ENCODE results near the gene RAET1L. TPM values are rescaled to one million over a fixed set of nuclear protein-coding genes. Genes with fewer than 3 reads are reported as not detected.

The RAET1L gene
- total and polyA plus RNA-seq, 4 donors = not detected

DNA sequence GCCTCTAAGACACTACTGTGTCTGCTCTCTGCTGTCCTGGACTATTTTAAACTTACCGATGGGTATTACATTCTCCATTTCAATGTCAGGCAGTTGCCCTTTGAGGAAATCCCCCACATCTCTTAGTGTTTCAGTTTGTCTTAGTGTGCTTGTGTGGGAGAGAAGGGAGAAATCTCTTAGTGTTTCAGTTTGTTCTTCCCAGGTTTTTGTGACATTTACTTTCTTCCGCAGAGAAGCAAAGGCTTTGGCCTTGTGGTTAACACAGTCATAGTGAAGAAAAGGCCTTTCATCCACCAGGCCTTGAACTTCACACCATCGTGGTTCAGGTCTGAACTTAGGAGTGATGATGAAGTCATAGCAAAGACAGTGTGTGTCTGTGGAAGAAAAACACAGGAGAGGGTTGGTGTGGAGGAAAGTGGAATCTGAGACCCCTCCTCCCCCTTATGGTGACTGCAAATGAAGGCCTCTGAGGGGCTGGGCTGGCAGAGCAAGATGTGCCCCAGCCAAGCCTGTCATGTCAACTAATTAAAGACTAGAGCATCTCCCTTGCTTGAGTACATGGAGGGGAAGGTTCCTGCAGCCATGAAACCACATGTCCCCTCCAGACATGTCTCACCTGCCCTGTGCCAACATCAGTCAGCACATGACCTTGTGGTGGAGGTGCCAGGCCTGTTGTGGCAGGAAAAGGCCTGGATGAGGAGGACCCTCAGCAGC lies 23.9 kb downstream of the RAET1L start:
- no peak overlapping the region for H3K9ac ChIP-seq (ENCODE audit: low read depth in 1 of 2, low read length in 2 of 2)
- 79% methylated on average over 3 of the region's 3 CpGs for WGBS
- no peak overlapping the region for H3K27ac ChIP-seq (ENCODE audit: low read depth in 1 of 2, low read length in 2 of 2)
- no peaks in the 10 kb centered on the region for H3K27me3 ChIP-seq (ENCODE audit: control insufficient read depth in 4 of 4, insufficient read depth in 4 of 4, low read length in 3 of 4)
- H3K4me3 ChIP-seq (ENCODE audit: low read depth in 1 of 3, low read length in 3 of 3) = no peak overlapping the region
- TF ChIP-seq RAD21 (IDR thresholded peaks at IDR 0.05) (no peak), GABPA (IDR thresholded peaks at IDR 0.05 in 1 of 2, conservative IDR thresholded peaks at IDR 0.05 in 1 of 2) (no peak), HNF4G (IDR thresholded peaks at IDR 0.05) (no peak), TAF1 (conservative IDR thresholded peaks at IDR 0.05) (no peak), RXRA (IDR thresholded peaks at IDR 0.05) (no peak), SP1 (IDR thresholded peaks at IDR 0.05) (no peak), FOXA1 (IDR thresholded peaks at IDR 0.05) (no peak), EGR1 (IDR thresholded peaks at IDR 0.05; ENCODE audit: low read depth in 2 of 2) (no peak), JUND (IDR thresholded peaks at IDR 0.05) (no peak), FOXA2 (IDR thresholded peaks at IDR 0.05) (no peak), HNF4A (conservative IDR thresholded peaks at IDR 0.05) (no peak), YY1 (IDR thresholded peaks at IDR 0.05) (no peak), NR2F2 (IDR thresholded peaks at IDR 0.05) (no peak)
- TF ChIP-seq, protein P1, sequence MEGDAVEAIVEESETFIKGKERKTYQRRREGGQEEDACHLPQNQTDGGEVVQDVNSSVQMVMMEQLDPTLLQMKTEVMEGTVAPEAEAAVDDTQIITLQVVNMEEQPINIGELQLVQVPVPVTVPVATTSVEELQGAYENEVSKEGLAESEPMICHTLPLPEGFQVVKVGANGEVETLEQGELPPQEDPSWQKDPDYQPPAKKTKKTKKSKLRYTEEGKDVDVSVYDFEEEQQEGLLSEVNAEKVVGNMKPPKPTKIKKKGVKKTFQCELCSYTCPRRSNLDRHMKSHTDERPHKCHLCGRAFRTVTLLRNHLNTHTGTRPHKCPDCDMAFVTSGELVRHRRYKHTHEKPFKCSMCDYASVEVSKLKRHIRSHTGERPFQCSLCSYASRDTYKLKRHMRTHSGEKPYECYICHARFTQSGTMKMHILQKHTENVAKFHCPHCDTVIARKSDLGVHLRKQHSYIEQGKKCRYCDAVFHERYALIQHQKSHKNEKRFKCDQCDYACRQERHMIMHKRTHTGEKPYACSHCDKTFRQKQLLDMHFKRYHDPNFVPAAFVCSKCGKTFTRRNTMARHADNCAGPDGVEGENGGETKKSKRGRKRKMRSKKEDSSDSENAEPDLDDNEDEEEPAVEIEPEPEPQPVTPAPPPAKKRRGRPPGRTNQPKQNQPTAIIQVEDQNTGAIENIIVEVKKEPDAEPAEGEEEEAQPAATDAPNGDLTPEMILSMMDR (IDR thresholded peaks at IDR 0.05; ENCODE audit: low read depth, low read length, missing input control) = no peak
- TF ChIP-seq, protein P2, sequence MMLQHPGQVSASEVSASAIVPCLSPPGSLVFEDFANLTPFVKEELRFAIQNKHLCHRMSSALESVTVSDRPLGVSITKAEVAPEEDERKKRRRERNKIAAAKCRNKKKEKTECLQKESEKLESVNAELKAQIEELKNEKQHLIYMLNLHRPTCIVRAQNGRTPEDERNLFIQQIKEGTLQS (IDR thresholded peaks at IDR 0.05) = no peak
- TF ChIP-seq, protein P3, sequence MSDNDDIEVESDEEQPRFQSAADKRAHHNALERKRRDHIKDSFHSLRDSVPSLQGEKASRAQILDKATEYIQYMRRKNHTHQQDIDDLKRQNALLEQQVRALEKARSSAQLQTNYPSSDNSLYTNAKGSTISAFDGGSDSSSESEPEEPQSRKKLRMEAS (IDR thresholded peaks at IDR 0.05) = no peak
- TF ChIP-seq, protein P4, sequence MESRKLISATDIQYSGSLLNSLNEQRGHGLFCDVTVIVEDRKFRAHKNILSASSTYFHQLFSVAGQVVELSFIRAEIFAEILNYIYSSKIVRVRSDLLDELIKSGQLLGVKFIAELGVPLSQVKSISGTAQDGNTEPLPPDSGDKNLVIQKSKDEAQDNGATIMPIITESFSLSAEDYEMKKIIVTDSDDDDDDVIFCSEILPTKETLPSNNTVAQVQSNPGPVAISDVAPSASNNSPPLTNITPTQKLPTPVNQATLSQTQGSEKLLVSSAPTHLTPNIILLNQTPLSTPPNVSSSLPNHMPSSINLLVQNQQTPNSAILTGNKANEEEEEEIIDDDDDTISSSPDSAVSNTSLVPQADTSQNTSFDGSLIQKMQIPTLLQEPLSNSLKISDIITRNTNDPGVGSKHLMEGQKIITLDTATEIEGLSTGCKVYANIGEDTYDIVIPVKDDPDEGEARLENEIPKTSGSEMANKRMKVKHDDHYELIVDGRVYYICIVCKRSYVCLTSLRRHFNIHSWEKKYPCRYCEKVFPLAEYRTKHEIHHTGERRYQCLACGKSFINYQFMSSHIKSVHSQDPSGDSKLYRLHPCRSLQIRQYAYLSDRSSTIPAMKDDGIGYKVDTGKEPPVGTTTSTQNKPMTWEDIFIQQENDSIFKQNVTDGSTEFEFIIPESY (IDR thresholded peaks at IDR 0.05) = no peak
- no peaks in the 10 kb centered on the region for H3K36me3 ChIP-seq (ENCODE audit: control insufficient read depth in 4 of 4, insufficient read depth in 3 of 4, low read depth in 1 of 4, low read length in 3 of 4)
- peaks cover 0 to 14% (median 2%) of the 10 kb centered on the region in 4 donors for H3K4me1 ChIP-seq (ENCODE audit: control insufficient read depth in 4 of 4, insufficient read depth in 4 of 4, low read length in 3 of 4)
- H3K9me3 ChIP-seq (ENCODE audit: control insufficient read depth in 4 of 4, low read length in 3 of 4) = no peaks in the 10 kb centered on the region
- DNase-seq (ENCODE audit: low spot score) = no peak

DNA sequence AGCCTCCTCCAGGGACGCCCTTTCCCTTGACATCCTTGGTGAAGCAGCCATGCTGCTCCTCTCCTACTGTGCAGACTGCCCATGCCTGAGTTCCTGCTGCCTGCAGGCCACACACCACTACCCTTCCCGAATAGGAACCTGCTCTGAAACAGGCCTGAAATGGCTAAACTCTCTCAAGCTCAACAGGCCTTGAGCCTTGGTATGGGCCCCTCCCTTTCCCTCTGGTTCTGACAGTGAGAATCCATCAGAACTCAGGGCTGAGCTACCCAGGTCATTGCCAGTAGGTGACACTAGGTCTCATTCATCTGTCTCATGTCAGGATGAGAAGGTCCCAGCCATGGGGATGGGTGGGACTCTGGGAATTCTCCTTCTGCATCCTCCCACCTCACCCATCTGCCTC lies 25.7 kb downstream of the RAET1L start:
- H3K27ac ChIP-seq (ENCODE audit: low read depth in 1 of 2, low read length in 2 of 2) = no peak overlapping the region
- H3K27me3 ChIP-seq (ENCODE audit: control insufficient read depth in 4 of 4, insufficient read depth in 4 of 4, low read length in 3 of 4) = peaks cover 0 to 2% (median 0%) of the 10 kb centered on the region in 4 donors
- 82% methylated on average over 2 of the region's 2 CpGs for WGBS
- no peaks in the 10 kb centered on the region for H3K36me3 ChIP-seq (ENCODE audit: control insufficient read depth in 4 of 4, insufficient read depth in 3 of 4, low read depth in 1 of 4, low read length in 3 of 4)
- no peak for DNase-seq (ENCODE audit: low spot score)
- H3K9ac ChIP-seq (ENCODE audit: low read depth in 1 of 2, low read length in 2 of 2) = no peak overlapping the region
- peaks cover 0 to 3% (median 1%) of the 10 kb centered on the region in 4 donors for H3K4me1 ChIP-seq (ENCODE audit: control insufficient read depth in 4 of 4, insufficient read depth in 4 of 4, low read length in 3 of 4)
- no peaks in the 10 kb centered on the region for H3K9me3 ChIP-seq (ENCODE audit: control insufficient read depth in 4 of 4, low read length in 3 of 4)
- no peak overlapping the region for H3K4me3 ChIP-seq (ENCODE audit: low read depth in 1 of 3, low read length in 3 of 3)
- TF ChIP-seq NR2F2 (IDR thresholded peaks at IDR 0.05) (no peak), HNF4A (conservative IDR thresholded peaks at IDR 0.05) (no peak), RXRA (IDR thresholded peaks at IDR 0.05) (no peak), GABPA (IDR thresholded peaks at IDR 0.05 in 1 of 2, conservative IDR thresholded peaks at IDR 0.05 in 1 of 2) (no peak), YY1 (IDR thresholded peaks at IDR 0.05) (no peak), SP1 (IDR thresholded peaks at IDR 0.05) (no peak), FOXA1 (IDR thresholded peaks at IDR 0.05) (no peak), FOXA2 (IDR thresholded peaks at IDR 0.05) (no peak), TAF1 (conservative IDR thresholded peaks at IDR 0.05) (no peak)
- TF ChIP-seq, protein P3 (IDR thresholded peaks at IDR 0.05) = no peak
- TF ChIP-seq, protein P2 (IDR thresholded peaks at IDR 0.05) = no peak
- TF ChIP-seq, protein P5, sequence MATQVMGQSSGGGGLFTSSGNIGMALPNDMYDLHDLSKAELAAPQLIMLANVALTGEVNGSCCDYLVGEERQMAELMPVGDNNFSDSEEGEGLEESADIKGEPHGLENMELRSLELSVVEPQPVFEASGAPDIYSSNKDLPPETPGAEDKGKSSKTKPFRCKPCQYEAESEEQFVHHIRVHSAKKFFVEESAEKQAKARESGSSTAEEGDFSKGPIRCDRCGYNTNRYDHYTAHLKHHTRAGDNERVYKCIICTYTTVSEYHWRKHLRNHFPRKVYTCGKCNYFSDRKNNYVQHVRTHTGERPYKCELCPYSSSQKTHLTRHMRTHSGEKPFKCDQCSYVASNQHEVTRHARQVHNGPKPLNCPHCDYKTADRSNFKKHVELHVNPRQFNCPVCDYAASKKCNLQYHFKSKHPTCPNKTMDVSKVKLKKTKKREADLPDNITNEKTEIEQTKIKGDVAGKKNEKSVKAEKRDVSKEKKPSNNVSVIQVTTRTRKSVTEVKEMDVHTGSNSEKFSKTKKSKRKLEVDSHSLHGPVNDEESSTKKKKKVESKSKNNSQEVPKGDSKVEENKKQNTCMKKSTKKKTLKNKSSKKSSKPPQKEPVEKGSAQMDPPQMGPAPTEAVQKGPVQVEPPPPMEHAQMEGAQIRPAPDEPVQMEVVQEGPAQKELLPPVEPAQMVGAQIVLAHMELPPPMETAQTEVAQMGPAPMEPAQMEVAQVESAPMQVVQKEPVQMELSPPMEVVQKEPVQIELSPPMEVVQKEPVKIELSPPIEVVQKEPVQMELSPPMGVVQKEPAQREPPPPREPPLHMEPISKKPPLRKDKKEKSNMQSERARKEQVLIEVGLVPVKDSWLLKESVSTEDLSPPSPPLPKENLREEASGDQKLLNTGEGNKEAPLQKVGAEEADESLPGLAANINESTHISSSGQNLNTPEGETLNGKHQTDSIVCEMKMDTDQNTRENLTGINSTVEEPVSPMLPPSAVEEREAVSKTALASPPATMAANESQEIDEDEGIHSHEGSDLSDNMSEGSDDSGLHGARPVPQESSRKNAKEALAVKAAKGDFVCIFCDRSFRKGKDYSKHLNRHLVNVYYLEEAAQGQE (IDR thresholded peaks at IDR 0.05) = no peak
- TF ChIP-seq, protein P1 (IDR thresholded peaks at IDR 0.05; ENCODE audit: low read depth, low read length, missing input control) = no peak
